Loucy (cell line): Measurements from ENCODE around the gene ZSCAN16.

Source experiments
- H2AFZ ChIP-seq: fragments of 200-600 bp; sonication (generic); 2 replicates; pipeline ENCODE4 v1.6.0; 2016; ENCODE audit warnings: antibody characterized with exemption, mild to moderate bottlenecking, low read length, moderate library complexity
- H3F3A ChIP-seq: fragments of 200-600 bp; 2 replicates; pipeline ENCODE4 v1.6.0; 2016; ENCODE audit warnings: antibody characterized with exemption, low read depth, mild to moderate bottlenecking
- H3K27me3 ChIP-seq: fragments of 200-600 bp; sonication (generic); 2 replicates; pipeline ENCODE4 v1.6.1; 2014; ENCODE audit warnings: low read length, mild to moderate bottlenecking; ENCODE audit not compliant: insufficient read depth, poor library complexity, severe bottlenecking
- H3K36me3 ChIP-seq: fragments of 200-600 bp; sonication (generic); 2 replicates; pipeline ENCODE4 v1.6.1; 2016; ENCODE audit warnings: low read length; ENCODE audit not compliant: insufficient read depth
- H3K4me1 ChIP-seq: fragments of 200-600 bp; sonication (generic); 2 replicates; pipeline ENCODE4 v1.5.1; 2014; ENCODE audit warnings: low read length, mild to moderate bottlenecking; ENCODE audit not compliant: insufficient read depth, poor library complexity, severe bottlenecking
- H3K4me2 ChIP-seq: fragments of 200-600 bp; sonication (generic); 2 replicates; pipeline ENCODE4 v1.6.0; 2014; ENCODE audit warnings: antibody characterized with exemption, low read length, low read depth, mild to moderate bottlenecking; ENCODE audit not compliant: poor library complexity, severe bottlenecking
- H3K4me3 ChIP-seq: fragments of 200-600 bp; sonication (generic); 2 replicates; pipeline ENCODE4 v1.5.1; 2014; ENCODE audit warnings: low read length, mild to moderate bottlenecking, mixed read lengths; ENCODE audit not compliant: poor library complexity, severe bottlenecking
- H3K79me2 ChIP-seq: fragments of 200-600 bp; sonication (generic); 2 replicates; pipeline ENCODE4 v1.6.1; 2014; ENCODE audit warnings: low read length; ENCODE audit not compliant: insufficient read depth
- H3K9ac ChIP-seq: fragments of 200-600 bp; sonication (generic); 2 replicates; pipeline ENCODE4 v1.6.0; 2014; ENCODE audit warnings: mild to moderate bottlenecking, low read depth, low read length, moderate library complexity; ENCODE audit not compliant: poor library complexity, severe bottlenecking
- H3K9me2 ChIP-seq: fragments of 200-600 bp; sonication (generic); replicated peaks from 2 replicates; pipeline ENCODE4 v1.6.1; 2016; ENCODE audit warnings: low read depth, low read length, mixed read lengths
- H3K9me3 ChIP-seq: fragments of 200-600 bp; sonication (generic); 2 replicates; pipeline ENCODE4 v1.6.1; 2014; ENCODE audit warnings: mild to moderate bottlenecking, antibody characterized with exemption, low read length, low read depth; ENCODE audit not compliant: insufficient read depth
- H4K20me1 ChIP-seq: fragments of 200-600 bp; sonication (generic); 2 replicates; pipeline ENCODE4 v1.6.0; 2014; ENCODE audit warnings: antibody characterized with exemption, low read length, mild to moderate bottlenecking; ENCODE audit not compliant: insufficient read depth, poor library complexity, severe bottlenecking
- CTCF ChIP-seq: fragments of 200-600 bp; sonication (generic); conservative IDR thresholded peaks from 2 replicates; pipeline ENCODE4 v1.5.1; 2014; ENCODE audit warnings: mild to moderate bottlenecking, antibody characterized with exemption, low read length
- EZH2phosphoT487 ChIP-seq: fragments of 200-600 bp; IDR thresholded peaks from 2 replicates; pipeline ENCODE4 v1.6.1; 2018; ENCODE audit warnings: antibody characterized with exemption, mild to moderate bottlenecking, moderate library complexity, borderline replicate concordance

Gene ZSCAN16

DNA sequence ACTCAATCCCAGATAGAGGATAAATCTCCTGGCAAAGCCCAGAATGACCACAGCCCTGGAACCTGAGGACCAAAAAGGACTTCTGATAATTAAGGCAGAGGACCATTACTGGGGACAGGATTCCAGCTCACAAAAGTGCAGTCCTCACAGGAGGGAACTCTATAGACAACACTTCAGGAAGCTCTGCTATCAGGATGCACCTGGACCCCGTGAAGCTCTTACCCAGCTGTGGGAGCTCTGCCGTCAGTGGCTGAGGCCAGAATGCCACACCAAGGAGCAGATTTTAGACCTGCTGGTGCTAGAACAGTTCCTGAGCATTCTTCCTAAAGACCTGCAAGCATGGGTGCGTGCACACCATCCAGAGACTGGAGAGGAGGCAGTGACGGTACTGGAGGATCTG is 992 bp downstream of the ZSCAN16 start:
- H3K9me3 ChIP-seq = no peaks in the 10 kb centered on the region
- no peaks in the 10 kb centered on the region for H3K9me2 ChIP-seq
- H3K4me2 ChIP-seq = peak overlapping the region; percentile 79
- peaks cover 75% of the 10 kb centered on the region for H3K79me2 ChIP-seq
- H3K36me3 ChIP-seq = peaks cover 22% of the 10 kb centered on the region; the same call in 1 of the 2 replicates
- H3K4me1 ChIP-seq = peaks cover 42% of the 10 kb centered on the region
- peaks cover 37% of the 10 kb centered on the region for H4K20me1 ChIP-seq
- H3K4me3 ChIP-seq = peak overlapping the region; percentile 89
- H2AFZ ChIP-seq = no peak overlapping the region
- no peaks in the 10 kb centered on the region for H3F3A ChIP-seq
- no peak for TF ChIP-seq EZH2phosphoT487
- no peaks in the 10 kb centered on the region for H3K27me3 ChIP-seq
- H3K9ac ChIP-seq = peak overlapping the region; percentile 70

DNA sequence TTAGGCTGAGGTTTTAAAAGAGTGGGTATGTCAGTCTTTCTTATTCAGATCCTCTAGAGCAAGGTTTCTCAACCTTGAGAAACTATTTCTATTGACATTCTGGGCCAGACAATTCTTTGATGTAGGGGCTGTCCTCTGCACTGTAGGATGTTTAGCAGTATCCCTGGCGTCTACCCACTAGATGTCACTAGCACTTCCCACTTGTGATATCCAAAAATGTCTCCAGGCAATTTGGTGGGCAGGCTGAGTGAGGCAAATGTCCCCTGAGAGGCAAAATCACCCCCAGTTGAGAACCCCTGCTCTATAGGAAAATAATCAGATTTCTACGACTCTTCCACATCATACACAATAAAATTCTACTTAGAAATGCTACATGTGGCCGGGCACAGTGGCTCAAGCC is 9.6 kb downstream of the ZSCAN16 start:
- Histone ChIP-seq H3K9ac (peak overlapping the region; percentile 22), H3K4me1 (peaks cover 53% of the 10 kb centered on the region), H3K4me3 (peak overlapping the region; percentile 96), H3K9me2 (no peaks in the 10 kb centered on the region), H4K20me1 (peaks cover 25% of the 10 kb centered on the region), H3F3A (no peaks in the 10 kb centered on the region), H3K4me2 (peak overlapping the region; percentile 77), H2AFZ (no peak overlapping the region), H3K27me3 (no peaks in the 10 kb centered on the region), H3K36me3 (peaks cover 7% of the 10 kb centered on the region; the same call in 1 of the 2 replicates), H3K79me2 (peaks cover 90% of the 10 kb centered on the region), H3K9me3 (no peaks in the 10 kb centered on the region)
- TF ChIP-seq EZH2phosphoT487 (no peak), CTCF (peak; percentile 65)

DNA sequence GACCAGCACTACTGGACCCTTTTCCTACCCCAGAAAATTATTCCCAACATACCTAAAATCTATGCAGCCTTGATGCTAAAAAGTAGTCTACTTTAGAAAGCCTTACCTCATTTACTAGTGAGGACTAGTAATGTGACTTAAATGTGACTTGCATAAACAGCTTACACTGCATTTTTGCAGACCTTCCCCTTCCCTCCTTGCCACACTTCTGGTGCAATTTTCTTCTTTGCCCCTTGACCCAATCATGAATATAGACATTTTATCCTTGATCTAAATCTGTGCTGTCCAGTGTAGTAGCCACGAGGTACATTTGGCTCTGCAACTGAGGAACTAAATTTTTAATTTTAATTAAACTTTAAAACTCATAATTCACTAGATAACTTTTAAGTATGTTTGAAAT is 10.3 kb downstream of the ZSCAN16 start:
- Histone ChIP-seq H3K4me2 (peak overlapping the region; percentile 77), H2AFZ (no peak overlapping the region), H3K79me2 (peaks cover 83% of the 10 kb centered on the region), H3K9me2 (no peaks in the 10 kb centered on the region), H3K9me3 (no peaks in the 10 kb centered on the region), H3K9ac (peak overlapping the region; percentile 22), H3F3A (no peaks in the 10 kb centered on the region), H3K36me3 (peaks cover 1% of the 10 kb centered on the region; the same call in 1 of the 2 replicates), H3K4me3 (peak overlapping the region; percentile 96), H3K27me3 (no peaks in the 10 kb centered on the region), H4K20me1 (peaks cover 22% of the 10 kb centered on the region), H3K4me1 (peaks cover 52% of the 10 kb centered on the region)
- TF ChIP-seq EZH2phosphoT487 (no peak), CTCF (no peak)

GRCh38 chr6:28135393-28135792 is 11.0 kb downstream of the ZSCAN16 start:
- Histone ChIP-seq H3K4me3 (peak overlapping the region; percentile 96), H3K9ac (peak overlapping the region; percentile 95), H3K27me3 (no peaks in the 10 kb centered on the region), H3K4me2 (peak overlapping the region; percentile 77), H3K4me1 (peaks cover 46% of the 10 kb centered on the region), H3F3A (no peaks in the 10 kb centered on the region), H4K20me1 (peaks cover 16% of the 10 kb centered on the region), H2AFZ (no peak overlapping the region), H3K9me3 (no peaks in the 10 kb centered on the region), H3K36me3 (no peaks in the 10 kb centered on the region; the same call in 1 of the 2 replicates), H3K9me2 (no peaks in the 10 kb centered on the region), H3K79me2 (peaks cover 77% of the 10 kb centered on the region)
- no peak for TF ChIP-seq CTCF
- no peak for TF ChIP-seq EZH2phosphoT487
